HUDEP-2 (cell line): ENCODE measurements around the gene GREB1L.
"Not testable (repeated sequence)": the region's sequence is repeated elsewhere in the genome, so short reads cannot be mapped to it uniquely, and the experiment has no call there.

Source experiments
- DNase-seq, 76 experiments: peaks; one replicate each; lab custom pipeline; 2025; ENCODE audit not compliant: unreplicated experiment in 76 of 76; lab: John Stamatoyannopoulos, UW

Gene GREB1L

GRCh38 chr18:21262244-21262643 lies 20.2 kb downstream of the GREB1L start:
- DNase-seq: no peak

DNA sequence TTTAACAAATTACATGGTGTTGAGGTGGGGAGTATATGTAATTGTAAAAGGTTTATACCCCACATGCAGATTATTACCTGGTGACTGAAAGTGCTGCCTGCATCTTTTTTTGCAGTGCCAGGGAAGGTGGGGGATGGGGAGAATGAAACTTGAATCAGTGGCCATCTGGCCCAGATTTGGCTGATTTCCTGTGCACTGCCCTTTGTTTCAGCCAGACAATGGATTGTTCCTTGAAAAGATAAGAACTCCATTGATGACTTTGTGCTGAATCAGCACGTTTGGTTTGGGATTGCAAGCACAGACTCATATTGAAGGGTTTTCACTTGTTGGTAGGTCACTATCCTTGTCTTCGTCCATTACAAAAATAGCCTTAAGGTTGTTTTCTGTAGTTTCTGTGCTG lies 20.9 kb downstream of the GREB1L start:
- DNase-seq: no peak

DNA sequence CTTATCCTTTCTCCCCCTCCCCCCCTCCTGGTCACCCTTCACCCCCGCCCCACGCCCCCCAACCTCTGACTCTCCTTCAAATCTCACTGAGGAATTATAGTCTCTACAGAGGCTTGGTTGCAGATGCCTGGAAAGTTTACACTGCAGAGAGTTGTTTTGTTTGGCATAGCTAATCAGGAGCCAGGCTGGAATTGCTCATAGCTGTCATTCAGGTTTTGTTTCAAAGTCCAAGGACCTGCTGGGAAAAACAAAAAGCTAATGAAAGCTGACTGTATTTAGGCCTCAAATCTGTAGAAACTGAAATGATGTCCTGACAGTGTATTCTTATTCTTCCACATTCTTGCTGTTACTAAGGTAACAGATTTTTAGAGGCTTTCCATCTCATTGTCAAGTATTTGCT lies 22.6 kb downstream of the GREB1L start:
- no peak for DNase-seq

DNA sequence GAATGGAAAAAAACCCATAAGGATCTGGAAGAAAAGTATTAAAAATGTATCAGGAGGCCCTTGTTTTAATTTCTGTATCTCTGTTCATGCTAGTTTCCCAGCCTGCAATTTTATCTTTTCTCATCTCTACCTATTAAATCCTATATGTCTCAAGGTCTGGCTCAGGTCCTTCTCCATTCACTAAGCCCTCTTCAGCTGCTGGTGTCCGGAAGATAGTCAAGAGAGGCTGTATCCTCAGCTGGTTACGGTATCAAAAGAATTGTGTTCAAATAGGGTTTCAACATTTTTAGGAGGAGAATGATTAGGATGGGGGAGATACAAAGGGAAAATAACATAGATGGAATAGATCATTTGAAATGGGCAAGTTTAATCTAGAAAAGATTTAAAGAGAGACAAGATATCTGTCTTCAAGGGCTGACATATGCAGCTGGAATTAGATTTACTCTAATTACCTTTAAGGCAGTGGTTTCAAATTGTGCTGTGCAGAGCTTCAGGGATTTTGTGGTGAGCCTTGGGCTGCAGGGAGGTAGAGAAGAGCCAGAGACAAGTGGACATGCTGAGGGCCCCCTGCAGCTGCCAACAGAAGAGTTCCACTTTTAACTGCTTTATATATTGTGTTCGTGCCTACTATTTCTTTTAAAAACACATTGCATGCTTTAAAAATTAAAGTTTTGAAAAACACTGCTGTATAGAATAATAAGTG lies 24.1 kb downstream of the GREB1L start:
- no peak for DNase-seq

DNA sequence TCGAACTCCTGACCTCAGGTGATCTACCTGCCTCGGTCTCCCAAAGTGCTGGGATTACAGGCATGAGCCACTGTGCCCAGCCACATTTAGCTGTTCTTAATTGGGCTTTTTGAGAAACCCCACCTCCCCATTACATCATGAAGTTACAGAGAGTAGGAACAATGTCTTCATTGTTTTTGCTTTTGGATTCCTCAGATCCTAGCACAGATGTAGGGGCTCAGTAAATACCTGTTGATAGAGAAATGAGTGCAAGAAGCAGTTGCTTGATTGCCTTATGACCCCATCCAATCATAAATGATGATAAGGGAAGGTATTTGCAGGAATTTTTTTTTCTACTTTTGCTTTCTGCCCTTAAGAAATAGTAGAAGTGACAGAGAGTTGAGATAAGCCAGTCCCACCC lies 25.4 kb downstream of the GREB1L start:
- DNase-seq: no peak

DNA sequence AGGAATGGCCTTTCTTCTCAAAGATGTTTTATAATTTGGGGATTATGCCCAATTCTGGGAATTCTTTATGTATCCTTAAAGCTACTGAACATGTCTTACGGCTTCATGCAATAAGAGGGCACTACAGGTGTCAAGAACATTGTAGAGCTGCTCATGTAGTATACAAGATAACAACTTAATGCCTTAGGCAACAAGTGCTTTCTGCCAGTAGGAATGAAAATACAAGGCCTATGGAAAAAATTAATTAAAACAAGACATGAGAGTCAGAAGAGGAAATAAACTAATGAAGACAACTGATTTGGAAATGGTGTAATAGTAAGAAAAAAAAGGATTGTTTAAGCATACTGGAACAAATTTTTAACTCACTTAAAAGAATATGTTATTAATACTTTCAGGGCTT lies 27.3 kb downstream of the GREB1L start:
- DNase-seq: no peak

- DNase-seq: no peak
Measured at GRCh38 chr18:21270453-21270852, 28.4 kb downstream of the GREB1L start.

DNA sequence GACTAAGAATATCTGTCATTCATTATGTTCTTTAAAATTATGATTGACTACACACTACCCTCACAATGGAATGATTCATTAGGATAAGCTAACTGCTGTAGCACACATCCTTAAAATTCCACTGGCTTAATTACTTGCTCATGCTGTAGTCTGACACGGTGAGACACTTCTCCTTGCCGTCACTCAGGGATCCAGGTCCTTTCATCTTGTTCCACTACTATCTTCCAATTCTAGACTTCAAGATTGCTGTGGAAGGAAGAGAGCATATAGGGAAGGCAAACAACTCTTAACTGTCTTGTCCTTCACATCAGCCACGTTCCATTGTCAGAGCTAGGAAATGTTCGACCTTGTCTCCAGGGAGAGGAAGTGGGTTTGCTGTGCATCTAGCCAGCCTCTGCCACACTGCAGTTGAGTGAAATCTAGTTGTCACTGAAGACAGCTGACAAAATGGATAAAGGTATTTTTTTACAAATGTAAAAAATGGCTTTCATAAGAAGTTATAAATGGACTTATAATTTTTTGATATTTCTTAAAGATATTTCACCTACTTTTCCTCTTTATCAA lies 30.1 kb downstream of the GREB1L start:
- no peak for DNase-seq

DNA sequence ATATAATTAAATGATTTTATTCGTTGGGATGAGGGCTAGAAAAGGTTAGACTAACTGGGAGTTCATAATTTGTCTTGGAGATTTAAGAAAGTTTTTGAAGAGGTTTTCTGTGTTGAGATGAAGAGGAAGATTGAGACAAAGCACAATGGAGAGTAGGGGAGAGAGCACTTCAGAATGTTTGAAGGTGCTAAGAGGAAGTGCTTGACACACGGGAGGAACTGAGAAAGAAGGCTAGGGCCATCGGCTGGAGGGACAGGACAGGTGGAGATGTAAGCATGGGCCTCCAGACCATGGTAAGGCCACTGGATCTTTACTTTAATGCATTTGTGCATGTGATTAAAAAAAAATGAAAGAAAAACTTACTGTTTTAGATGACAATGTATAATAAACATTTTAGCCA lies 31.5 kb downstream of the GREB1L start:
- no peak for DNase-seq

GRCh38 chr18:21275645-21276044 lies 33.6 kb downstream of the GREB1L start:
- no peak for DNase-seq

- no peak for DNase-seq
Measured at GRCh38 chr18:21277578-21277977, 35.5 kb downstream of the GREB1L start.

GRCh38 chr18:21278218-21278617 lies 36.2 kb downstream of the GREB1L start:
- not testable (repeated sequence) for DNase-seq

GRCh38 chr18:21281603-21282002 lies 39.6 kb downstream of the GREB1L start:
- no peak for DNase-seq

DNA sequence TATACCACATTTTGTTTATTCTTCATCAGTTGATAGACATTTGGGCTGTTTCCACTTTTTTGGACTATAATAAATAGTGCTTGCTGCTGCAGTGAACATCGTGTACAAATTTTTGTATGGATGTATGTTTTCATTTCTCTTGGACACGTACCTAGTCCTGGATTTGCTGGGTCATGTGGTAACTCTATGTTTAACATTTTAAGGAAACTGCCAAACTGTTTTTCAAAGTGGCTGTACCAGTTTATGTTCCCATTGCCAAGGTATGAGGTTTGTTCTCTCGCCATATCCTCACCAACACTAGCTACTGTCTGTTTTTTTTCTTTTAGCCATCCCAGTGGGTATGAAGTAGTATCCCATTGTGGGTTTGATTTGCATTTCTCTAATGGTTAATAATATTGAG lies 42.5 kb downstream of the GREB1L start:
- DNase-seq: no peak

GRCh38 chr18:21289827-21290226 lies 47.8 kb downstream of the GREB1L start:
- DNase-seq: no peak

- DNase-seq: no peak
Measured at GRCh38 chr18:21291106-21291505, 49.1 kb downstream of the GREB1L start.

- DNase-seq: no peak
Measured at GRCh38 chr18:21293479-21293878, 51.4 kb downstream of the GREB1L start.

DNA sequence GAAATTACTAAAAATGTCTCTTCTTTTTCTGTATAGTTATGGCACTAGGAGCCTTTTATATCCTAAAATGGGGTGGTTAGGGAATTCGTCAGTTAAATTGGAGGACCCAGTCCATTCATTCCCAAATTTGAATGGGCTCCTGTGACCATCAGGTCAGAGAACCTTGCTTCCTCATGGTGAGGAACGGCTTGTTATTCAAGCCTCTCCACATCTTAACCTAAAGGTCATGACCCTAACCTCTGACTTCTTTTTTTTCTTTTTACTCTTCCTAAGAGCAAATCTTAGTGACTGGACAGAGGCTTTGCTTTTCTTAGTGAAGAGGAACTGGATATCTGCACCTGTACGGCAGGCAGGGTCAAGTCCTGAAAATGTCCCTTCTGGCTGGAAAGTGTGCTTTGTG lies 53.1 kb downstream of the GREB1L start:
- no peak for DNase-seq

- DNase-seq: no peak
Measured at GRCh38 chr18:21296045-21296444, 54.0 kb downstream of the GREB1L start.

DNA sequence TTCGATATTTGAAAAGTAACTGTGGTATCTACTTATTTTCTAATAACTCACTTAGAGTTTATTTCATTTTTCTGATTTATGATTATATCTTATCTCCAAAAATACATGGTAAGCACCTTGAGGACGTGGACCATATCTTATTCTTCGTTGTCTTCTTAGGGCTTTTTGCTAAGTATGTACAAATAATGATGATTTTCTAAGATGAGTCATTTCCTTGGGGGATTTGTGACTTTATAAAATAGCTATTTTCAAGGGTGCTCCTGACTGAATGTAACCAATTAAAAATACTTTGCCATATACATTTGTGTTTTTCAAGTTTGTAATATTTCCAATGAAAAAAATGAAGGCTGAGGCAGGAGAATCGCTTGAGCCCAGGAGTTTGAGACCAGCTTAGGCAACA lies 56.3 kb downstream of the GREB1L start:
- no peak for DNase-seq

GRCh38 chr18:21300035-21300907 lies 58.2 kb downstream of the GREB1L start:
- no peak for DNase-seq

DNA sequence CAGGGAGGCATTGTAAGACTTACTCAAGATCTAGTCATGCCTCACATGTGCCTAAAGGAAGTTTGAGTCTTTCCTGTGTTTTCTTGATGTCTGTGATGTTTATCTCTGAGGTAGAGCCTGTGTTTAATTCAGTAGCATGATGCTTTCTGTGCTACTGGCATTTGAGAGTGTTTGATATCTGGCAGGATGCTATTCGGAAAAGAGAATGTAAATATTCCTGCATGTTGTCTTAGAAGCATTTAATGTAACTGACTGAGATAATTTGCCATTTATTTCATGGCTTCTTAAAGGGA lies 58.8 kb downstream of the GREB1L start:
- DNase-seq: no peak
